Measurements from ENCODE around the gene ZFYVE26.

The ZFYVE26 gene

DNA sequence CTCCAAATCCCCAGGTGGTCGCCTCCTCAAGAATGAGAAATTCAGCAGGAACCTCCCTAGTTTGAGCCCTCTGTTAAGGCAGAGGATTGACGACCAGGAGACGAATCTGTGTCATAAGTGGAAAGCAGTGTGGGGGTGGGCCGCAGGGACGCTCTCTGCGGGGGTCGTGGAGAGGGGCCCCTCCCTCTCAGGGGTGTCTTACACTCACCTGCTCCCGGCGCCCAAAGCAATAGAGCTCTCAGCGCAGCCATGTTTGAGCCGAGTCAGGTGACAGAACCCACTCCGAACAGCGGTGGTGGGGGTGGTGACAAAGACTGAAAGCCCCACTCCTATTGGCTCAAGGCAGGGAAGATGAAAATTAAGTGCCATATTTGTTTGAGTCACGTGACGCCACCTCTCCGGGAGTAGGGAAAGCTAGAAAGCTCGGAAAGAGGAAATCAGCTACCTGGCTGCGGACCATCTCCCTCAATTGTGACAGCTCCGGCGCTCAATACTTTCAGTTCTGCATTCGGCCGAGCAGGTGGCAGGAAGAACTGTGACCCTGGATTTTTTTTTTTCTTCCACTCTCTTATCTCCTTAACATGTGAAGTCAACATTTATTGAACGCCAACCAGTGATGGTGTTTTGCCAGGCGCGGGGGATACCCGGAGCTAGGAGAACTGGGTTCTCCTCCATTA, at the start of gene ZFYVE26:
ZFYVE26 (minus strand) TSS at position 265 of the 677 bp plus-strand sequence. CDS start 627 bp downstream, outside the sequence.
- DNase-seq, result peak; percentile 96

- DNase-seq, result no peak
Measured at GRCh38 chr14:67863223-67863622, 46.8 kb upstream of the ZFYVE26 start.

DNA sequence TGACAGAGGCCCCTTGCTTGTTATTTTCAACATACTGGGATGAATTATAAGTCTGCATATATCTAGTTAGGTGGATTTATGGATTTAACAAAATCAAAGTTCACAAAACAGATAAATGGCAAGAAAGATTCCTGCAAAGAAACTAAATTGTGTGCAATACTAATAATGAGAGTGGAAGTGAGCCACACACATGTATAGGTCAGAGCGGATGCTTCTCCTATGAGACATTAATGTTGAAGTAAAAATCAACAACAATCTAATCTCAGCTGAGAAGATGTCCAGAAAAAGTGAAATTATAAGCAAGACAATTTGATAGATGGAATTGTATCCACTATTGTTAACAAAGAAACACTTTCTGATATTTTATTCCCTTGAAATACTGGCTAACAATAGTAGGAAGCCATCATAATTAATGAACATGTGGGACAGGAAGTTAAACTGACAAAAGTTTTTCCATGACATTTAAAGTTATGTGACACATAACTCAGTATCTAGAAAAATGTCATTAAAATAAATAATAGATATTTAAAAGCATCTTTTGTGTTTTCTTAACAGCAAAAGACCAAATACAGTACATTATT, 42.9 kb upstream of the ZFYVE26 start:
- no peak for DNase-seq

DNA sequence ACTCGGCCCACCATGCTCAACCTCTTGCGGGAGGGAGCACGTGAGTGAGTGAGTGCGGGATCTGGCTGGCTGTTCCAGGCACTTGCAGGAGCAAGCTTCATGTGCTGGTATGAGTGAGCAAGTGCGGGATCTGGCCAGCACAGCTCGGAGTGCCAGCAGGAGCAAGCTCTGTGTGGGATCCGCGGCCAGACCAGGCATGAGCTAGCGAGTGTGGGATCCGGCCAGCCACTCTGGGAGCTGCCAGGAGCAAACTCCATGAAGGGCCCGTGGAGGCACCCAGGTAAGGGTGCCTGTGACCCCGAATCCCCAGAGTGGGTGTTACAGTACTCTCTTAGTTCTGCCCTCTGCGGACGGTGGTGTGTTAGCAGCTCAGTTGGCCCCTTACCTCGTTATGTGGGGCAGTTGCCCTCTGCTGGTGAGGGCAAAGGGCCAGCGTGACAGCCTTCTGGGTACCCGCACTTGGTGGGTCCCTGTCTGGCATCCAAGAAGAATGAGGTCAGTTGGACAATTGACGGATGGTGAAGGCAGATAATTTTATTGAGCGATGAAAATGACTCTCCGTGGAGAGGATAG, 41.5 kb upstream of the ZFYVE26 start:
- DNase-seq, result no peak

DNA sequence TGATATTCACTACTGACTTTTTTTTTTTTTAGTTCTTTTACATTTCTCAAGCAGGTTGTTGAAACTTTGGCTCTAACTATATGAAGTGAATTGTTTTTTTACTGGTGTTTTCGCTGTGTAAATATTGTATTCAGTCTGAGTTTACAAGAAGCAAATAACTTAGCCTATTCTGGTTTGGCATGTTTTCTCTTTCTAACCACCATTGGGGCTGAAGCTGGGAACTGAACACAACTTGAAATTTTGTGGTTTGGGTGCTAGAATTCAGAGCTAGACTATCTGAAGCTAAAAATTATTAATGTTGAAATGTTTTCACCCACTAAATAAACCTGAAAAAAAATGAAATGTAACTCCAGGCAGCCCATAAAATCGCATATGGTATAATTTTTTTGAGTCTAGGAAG, 40.4 kb upstream of the ZFYVE26 start:
- no peak for DNase-seq

DNA sequence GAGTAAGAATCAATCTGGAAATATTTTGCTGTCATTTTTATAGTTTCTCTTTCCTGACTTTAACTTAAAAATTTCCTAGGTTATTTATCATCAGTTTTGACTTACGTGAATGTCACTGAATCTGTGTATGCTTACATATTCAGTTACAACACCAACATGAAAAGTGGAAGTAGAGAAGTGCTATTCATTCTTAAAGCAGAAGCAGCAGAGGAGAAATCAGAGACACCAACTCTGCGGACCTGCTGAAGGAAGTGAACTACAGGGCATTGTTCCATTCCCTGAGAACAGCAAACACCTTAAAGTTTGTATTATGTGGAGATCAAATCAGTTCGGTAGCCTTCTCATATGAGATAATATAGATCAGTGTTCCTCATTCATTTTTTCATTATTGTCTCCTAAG, 37.3 kb upstream of the ZFYVE26 start:
- DNase-seq, result peak; percentile 89

DNA sequence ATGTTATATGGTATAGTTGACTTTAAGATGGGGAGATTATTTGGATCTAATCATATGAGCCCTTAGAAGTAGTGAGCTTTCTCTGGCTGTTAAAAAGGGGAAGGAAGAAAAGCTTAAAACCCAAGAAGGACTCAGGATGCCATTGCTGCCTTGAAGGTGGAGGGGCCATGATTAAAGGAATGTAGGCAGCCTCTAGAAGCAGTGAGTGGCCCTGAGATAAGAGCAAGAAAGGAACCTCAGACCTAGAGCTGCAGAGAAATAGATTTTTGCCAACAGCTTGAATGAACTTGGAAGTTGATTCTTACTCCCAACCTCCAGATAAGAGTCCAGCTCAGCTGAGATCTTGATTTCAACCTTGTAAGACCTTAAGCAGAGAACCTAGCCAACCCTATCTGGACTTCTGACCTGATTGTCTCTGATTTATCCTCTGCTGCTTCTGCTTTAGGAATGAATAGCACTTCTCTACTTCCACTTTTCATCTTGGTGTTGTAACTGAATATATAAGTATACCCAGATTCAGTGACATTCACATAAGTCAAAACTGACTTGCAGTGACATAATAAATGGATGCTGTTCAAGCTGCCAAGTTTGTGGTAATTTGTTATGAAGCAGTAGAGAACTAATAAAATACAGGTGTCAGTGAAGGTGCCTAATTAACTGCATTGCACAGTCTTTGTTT, 36.7 kb upstream of the ZFYVE26 start:
- peak; percentile 86 for DNase-seq

DNA sequence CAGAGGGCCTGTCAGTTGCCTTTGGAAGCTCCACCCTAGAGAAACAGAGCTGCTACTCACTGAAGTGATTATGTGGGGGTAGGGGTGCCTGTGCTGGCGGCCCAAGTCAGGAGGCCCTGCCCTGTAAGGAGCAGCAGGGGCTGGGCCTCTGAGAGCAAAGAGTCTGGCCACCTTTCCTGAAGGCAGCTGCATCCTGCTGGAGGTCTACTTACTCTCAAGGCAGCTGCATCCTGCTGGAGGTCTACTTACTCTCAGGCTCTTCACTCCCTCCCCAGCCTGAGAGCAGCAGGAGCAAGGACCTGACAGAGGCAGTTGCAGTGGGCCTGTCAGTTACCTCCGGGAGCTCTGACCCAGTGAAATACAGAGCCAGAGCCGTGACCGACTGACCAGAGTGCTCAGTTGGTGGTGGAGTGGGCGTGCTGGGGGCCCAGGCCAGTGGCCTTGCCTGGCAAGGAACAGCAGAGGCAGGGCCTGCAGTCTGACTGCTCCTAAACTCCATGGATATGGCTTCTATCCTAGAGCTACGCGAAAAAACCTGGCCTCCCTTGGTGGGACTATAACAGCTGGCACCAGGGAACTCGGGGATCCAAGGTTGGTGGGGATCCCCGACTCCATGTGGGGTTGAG, 35.5 kb upstream of the ZFYVE26 start:
- no peak for DNase-seq

DNA sequence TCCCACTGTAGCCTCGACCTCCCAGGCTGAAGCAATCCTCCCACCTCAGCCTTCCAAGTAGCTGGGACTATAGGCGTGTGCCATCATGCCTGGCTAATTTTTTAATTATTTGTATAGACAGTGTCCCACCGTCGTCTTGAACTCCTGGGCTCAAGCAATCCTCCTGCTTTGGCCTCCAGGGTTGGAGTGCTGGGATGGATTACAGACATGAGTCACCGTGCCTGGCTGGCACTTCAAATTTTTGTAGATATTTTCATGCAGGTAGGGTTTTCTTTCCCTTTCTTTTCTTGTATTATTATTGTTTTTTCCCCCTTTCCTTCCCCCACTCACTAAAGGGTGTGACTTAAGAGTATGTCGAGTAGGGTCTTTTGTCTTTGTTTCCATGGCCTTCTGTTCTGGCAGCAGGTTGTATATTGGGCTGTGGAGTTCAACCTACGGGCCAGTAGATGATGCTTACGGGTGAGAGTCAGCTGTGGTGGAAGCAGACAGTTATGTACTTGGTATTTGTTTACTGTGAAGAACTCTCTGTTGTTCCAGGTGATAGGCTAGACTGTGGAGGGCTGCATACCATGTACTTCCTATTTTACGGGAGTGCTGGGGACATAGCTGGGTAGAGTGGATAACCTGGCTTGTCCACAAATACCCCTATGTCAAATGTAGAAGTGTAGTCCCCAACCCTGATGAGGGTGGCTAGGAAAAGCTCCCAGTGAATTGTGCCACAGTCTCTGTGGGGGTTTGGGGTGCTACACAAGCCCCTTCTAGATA, 33.9 kb upstream of the ZFYVE26 start:
- no peak for DNase-seq

- DNase-seq, result no peak
Measured at GRCh38 chr14:67846029-67846610, 29.7 kb upstream of the ZFYVE26 start.

- DNase-seq, result peak; percentile 85
Measured at GRCh38 chr14:67837011-67837624, 20.7 kb upstream of the ZFYVE26 start.

GRCh38 chr14:67835596-67835995, 19.2 kb upstream of the ZFYVE26 start:
- no peak for DNase-seq

DNA sequence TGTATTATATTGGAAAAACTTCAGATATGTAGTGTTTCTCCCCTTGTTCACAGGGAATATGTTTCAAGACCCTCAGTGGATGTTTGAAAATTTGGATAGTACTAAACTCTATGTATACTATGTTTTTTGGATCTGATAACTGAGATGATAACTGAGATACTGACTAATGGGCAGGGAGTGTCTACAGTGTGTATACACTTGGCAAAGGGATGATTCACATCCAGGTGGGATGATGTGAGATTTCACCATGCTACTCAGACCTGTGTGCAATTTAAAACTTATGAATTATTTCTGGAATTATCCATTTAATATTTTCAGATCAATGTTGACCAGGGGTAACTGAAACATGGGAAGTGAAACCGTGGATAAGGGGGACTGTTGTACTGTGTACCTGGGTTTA, 17.0 kb upstream of the ZFYVE26 start:
- DNase-seq, result no peak

- no peak for DNase-seq
Measured at GRCh38 chr14:67831113-67831512, 14.7 kb upstream of the ZFYVE26 start.

GRCh38 chr14:67821121-67821520, 4.7 kb upstream of the ZFYVE26 start:
- DNase-seq, result no peak

DNA sequence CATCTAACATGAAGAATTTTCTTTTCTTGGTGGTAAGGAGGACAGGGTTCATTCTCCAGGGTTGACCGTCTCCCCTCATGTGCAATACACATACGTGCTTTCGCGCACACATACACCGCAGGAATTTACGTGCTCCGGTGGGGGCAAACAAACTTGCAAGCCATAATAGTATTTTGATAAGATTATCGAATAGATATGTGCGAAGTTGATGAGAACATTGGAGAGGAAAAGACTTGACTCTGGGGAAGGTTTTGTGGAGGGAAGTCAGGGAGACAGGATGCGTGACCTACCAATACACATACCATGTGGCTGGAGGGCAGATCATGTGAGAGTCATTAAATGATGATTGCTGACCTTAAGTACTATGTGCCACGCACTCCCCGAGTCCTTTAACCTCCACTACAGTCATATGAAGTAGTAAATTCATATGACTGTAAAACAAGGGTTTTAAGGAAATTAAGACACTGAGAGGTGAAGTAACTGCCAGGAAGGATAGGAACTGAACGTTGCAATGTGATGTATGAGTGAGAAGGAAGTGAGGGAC, 4.1 kb upstream of the ZFYVE26 start:
- peak; percentile 91 for DNase-seq

DNA sequence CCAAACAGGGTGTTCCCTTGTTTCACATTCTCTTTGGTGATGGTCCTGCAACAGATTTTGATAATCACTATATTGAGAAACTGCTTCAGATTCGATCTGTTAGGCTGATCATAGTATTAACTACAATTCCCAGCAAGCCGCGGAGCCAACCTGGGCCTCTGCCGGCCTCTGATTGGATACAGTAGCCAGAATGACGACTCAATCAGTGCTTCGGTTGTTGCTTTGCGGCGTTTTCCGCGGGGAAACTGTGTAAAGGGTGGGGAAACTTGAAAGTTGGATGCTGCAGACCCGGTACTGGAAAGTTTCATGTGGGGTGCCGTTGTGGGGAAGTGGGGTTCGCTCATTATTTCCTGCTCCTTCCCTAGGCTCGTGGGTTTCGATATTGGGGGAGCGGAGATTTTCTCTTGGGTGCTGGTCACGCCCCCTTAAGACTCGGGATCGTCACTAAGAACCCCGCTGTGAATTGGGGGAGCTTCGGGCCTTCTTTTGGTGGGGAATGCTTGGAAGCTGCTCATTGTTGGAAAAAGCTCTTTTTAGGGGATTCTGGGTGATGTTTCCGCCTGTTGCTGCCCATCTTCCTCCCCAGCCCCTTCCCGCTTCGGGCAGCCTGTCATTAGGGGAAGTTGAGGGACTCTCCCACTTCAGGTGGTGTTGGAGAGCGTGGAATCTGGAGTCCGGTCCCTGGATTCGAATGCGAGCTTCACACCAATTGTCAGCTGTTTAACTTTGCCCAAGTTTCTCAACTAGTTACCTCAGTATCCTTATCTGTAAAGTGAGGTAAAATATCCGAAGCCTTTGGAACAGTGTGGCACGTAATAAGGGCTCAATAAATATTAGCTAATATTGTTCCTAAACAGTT, 3.4 kb upstream of the ZFYVE26 start, which contains the start of gene RAD51B:
RAD51B (plus strand) TSS at position 217 of the 859 bp plus-strand sequence.
- DNase-seq, result peak; percentile 94

- DNase-seq, result peak; percentile 14
Measured at GRCh38 chr14:67818476-67818875, 2.1 kb upstream of the ZFYVE26 start.

GRCh38 chr14:67817750-67818438, 1.5 kb upstream of the ZFYVE26 start:
- peak; percentile 73 for DNase-seq

All from suppressor macrophage treated with lipopolysaccharide for 4 hours (primary cell).